Measurements from ENCODE around the gene IPO13. TPM values are rescaled to one million over a fixed set of nuclear protein-coding genes. Genes with fewer than 3 reads are reported as not detected.

Gene IPO13
- total and polyA plus RNA-seq, 2 experiments from 2014 or later = 20.6 to 30.7 TPM

DNA sequence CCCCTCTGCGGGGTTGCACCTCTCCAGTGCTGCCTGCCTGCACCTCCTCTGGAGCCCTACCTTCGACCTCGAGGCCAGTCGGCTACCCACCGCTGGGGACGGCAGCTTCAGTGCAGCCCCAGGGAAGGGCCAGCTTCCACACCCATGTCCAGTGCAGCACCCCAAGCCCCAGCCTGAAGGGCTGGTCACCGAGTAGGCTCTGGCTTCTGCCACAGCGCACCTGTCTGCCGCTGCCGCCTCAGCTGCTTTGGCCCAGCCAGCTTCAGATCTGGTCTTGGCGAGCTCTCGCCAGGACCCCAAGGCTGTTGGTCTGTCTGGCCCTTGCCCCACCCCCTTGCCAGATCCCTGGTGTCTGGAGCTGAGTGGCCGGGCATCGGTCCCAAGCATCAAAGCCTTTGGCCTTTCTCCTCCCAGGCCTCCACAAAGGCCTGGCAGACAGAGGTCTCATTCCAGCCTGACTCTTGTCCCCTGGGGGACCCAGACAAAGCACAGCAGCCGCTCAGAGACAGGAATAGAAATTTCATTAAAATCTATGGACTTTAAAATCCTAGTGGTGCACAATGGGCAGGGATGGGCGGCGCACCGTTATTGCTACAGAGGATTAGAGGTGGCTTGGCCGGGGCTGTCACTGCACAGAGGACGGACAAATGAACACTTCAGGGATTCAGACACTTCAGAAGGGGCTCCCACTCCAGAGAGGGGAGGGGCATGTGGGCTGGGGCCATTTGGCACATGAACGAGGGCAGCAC lies 49.4 kb downstream of the IPO13 start:
- no peak overlapping the region for H3K27ac ChIP-seq
- H3K36me3 ChIP-seq (replicated peaks; ENCODE audit: insufficient read depth, low read depth) = no peaks in the 10 kb centered on the region
- H4K20me1 ChIP-seq (ENCODE audit: insufficient read depth, poor library complexity, severe bottlenecking) = no peaks in the 10 kb centered on the region
- H3K4me1 ChIP-seq (ENCODE audit: insufficient read depth) = peaks cover 13% of the 10 kb centered on the region
- H2AFZ ChIP-seq = no peak overlapping the region
- H3K79me2 ChIP-seq = peaks cover 5% of the 10 kb centered on the region
- no peaks in the 10 kb centered on the region for H3K9me3 ChIP-seq (ENCODE audit: low read depth)
- H3K9me2 ChIP-seq (replicated peaks; ENCODE audit: insufficient read depth) = no peaks in the 10 kb centered on the region
- TF ChIP-seq, protein P1, sequence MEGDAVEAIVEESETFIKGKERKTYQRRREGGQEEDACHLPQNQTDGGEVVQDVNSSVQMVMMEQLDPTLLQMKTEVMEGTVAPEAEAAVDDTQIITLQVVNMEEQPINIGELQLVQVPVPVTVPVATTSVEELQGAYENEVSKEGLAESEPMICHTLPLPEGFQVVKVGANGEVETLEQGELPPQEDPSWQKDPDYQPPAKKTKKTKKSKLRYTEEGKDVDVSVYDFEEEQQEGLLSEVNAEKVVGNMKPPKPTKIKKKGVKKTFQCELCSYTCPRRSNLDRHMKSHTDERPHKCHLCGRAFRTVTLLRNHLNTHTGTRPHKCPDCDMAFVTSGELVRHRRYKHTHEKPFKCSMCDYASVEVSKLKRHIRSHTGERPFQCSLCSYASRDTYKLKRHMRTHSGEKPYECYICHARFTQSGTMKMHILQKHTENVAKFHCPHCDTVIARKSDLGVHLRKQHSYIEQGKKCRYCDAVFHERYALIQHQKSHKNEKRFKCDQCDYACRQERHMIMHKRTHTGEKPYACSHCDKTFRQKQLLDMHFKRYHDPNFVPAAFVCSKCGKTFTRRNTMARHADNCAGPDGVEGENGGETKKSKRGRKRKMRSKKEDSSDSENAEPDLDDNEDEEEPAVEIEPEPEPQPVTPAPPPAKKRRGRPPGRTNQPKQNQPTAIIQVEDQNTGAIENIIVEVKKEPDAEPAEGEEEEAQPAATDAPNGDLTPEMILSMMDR (IDR thresholded peaks at IDR 0.05; ENCODE audit: poor library complexity) = no peak
- TF ChIP-seq EZH2 (IDR thresholded peaks at IDR 0.05; ENCODE audit: borderline replicate concordance) (no peak), EZH2phosphoT487 (IDR thresholded peaks at IDR 0.05; ENCODE audit: low read depth, severe bottlenecking, unreplicated experiment) (no peak)
- H3K4me2 ChIP-seq = no peak overlapping the region
- DNase-seq (ENCODE audit: low spot score) = no peak
- H3K4me3 ChIP-seq = no peak overlapping the region
- WGBS (ENCODE audit: low lambda C conversion rate, missing lambda C conversion rate) = 85% methylated on average over 21 of the region's 21 CpGs
- H3K27me3 ChIP-seq = no peaks in the 10 kb centered on the region

DNA sequence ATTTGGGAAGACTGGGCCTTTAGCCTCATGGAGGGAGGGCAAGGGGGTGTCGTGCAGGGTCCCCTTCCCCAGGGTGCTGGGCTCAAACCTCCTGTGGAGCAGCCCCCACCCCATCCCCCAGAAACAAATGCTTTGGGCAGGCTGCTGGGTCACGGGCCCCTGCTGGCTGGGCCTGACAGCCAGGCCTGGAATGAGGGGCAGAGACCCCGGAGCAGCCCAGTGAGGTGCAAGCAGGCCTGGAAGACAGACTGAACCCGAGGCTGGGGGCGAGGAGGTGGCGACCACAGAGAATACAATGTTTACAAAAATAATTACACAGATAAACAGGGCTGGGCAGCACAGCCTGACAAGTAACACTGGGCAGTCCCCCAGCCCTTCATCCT lies 50.0 kb downstream of the IPO13 start:
- H3K36me3 ChIP-seq (replicated peaks; ENCODE audit: insufficient read depth, low read depth) = no peaks in the 10 kb centered on the region
- H2AFZ ChIP-seq = no peak overlapping the region
- H3K79me2 ChIP-seq = peaks cover 5% of the 10 kb centered on the region
- H3K27ac ChIP-seq = peak overlapping the region; percentile 7
- TF ChIP-seq, protein P1 (IDR thresholded peaks at IDR 0.05; ENCODE audit: poor library complexity) = no peak
- TF ChIP-seq EZH2phosphoT487 (IDR thresholded peaks at IDR 0.05; ENCODE audit: low read depth, severe bottlenecking, unreplicated experiment) (no peak), EZH2 (IDR thresholded peaks at IDR 0.05; ENCODE audit: borderline replicate concordance) (no peak)
- H3K4me3 ChIP-seq = no peak overlapping the region
- H3K4me2 ChIP-seq = no peak overlapping the region
- H4K20me1 ChIP-seq (ENCODE audit: insufficient read depth, poor library complexity, severe bottlenecking) = no peaks in the 10 kb centered on the region
- no peaks in the 10 kb centered on the region for H3K9me3 ChIP-seq (ENCODE audit: low read depth)
- no peaks in the 10 kb centered on the region for H3K27me3 ChIP-seq
- DNase-seq (ENCODE audit: low spot score) = no peak
- H3K4me1 ChIP-seq (ENCODE audit: insufficient read depth) = peaks cover 13% of the 10 kb centered on the region
- WGBS (ENCODE audit: low lambda C conversion rate, missing lambda C conversion rate) = 69% methylated on average over 6 of the region's 6 CpGs
- no peaks in the 10 kb centered on the region for H3K9me2 ChIP-seq (replicated peaks; ENCODE audit: insufficient read depth)

DNA sequence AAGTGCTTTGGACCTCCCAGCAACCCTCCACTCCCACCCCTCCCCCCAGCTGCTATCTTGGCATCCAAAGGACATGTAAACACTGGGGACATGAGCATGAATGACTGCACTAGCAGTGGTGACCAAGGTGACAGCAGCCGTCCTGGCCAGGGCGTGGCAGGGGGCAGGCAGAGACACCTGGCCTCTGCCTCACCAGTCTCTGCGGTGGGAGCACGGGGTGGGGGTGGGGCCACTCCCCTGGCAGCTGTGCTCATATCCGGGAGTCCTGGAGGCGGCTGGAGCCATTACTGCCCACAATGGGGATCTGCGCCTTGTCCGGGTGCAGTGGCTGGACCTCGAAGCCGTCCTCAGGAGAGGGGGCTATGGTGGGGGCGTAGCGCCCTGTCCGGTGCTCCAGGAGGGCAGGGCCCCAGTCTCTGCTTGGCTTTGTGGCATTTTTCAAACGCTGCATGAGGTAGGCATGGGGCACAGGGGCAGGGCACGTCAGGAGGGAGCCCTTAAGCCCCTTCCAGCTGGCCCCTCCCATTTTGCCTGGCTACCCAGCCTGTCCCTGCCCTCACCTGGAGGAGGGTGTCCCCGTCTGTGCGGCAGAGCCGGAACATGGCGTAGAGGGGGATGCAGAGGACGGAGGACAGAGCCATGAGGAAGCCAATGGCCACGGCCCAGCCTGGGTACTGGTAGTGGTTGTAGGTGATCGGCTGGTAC lies 50.7 kb downstream of the IPO13 start:
- Histone ChIP-seq H3K4me3 (no peak overlapping the region), H3K9me3 (ENCODE audit: low read depth) (no peaks in the 10 kb centered on the region), H3K27me3 (no peaks in the 10 kb centered on the region), H3K36me3 (replicated peaks; ENCODE audit: insufficient read depth, low read depth) (no peaks in the 10 kb centered on the region), H3K79me2 (peaks cover 5% of the 10 kb centered on the region), H2AFZ (no peak overlapping the region), H4K20me1 (ENCODE audit: insufficient read depth, poor library complexity, severe bottlenecking) (no peaks in the 10 kb centered on the region), H3K27ac (peak overlapping the region; percentile 35), H3K4me2 (no peak overlapping the region), H3K9me2 (replicated peaks; ENCODE audit: insufficient read depth) (no peaks in the 10 kb centered on the region), H3K4me1 (ENCODE audit: insufficient read depth) (peaks cover 13% of the 10 kb centered on the region)
- no peak for TF ChIP-seq EZH2phosphoT487 (IDR thresholded peaks at IDR 0.05; ENCODE audit: low read depth, severe bottlenecking, unreplicated experiment)
- TF ChIP-seq, protein P1 (IDR thresholded peaks at IDR 0.05; ENCODE audit: poor library complexity) = no peak
- no peak for TF ChIP-seq EZH2 (IDR thresholded peaks at IDR 0.05; ENCODE audit: borderline replicate concordance)
- peak; percentile 60 for DNase-seq (ENCODE audit: low spot score)
- 78% methylated on average over 22 of the region's 22 CpGs for WGBS (ENCODE audit: low lambda C conversion rate, missing lambda C conversion rate)

Measured in hepatocyte (in vitro differentiated cells).